HG02642 (cell line): ENCODE data around the gene CORT.
A peak's percentile ranks its signal among the peaks of the same experiment; 100 is the strongest.
"Not testable (repeated sequence)": the region's sequence is repeated elsewhere in the genome, so short reads cannot be mapped to it uniquely, and the experiment has no call there.

ENCODE experiments used
- ATAC-seq: cut with Tn5 transposase; IDR thresholded peaks from one replicate; pipeline ENCODE4 v1.9.1; 2021; ENCODE audit warnings: mild to moderate bottlenecking; ENCODE audit not compliant: unreplicated experiment, poor library complexity

Gene CORT

DNA sequence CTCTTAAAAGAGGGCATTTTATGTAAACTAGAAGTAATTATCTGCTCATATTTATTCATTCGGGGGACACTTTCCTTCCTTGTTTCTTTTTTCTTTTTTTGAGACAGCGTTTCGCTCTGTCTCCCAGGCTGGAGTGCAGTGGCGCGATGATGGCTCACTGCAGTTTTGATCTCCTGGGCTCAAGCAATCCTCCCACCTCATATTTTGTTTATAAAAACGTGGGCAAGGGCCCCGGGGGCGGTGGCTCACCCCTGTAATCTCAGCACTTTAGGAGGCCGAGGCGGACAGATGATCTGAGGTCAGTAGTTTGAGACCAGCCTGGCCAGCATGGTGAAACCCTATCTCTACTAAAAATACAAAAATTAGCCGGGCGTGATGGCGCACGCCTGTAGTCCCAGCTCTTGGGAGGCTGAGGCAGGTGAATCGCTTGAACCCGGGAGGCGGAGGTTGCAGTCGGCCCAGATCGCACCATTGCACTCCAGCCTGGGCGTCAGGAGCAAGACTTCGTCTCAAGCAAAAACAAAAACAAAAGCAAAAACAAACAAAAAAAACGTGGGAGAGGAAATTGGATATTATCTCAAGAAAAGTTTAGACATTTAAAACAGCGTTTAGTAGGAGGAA, 23.4 kb downstream of the CORT start:
- ATAC-seq, result no peak

DNA sequence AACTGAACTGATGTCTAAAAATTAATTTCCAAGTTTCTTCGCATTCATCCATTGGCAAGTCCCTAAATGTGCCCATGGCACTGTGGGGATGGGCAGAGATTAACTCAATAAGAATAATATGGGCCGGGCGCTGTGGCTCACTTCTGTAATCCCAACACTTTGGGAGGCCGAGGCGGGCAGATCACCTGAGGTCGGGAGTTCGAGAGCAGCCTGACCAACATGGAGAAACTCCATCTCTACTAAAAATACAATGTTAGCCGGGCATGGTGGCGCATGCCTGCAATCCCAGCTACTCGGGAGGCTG, 24.4 kb downstream of the CORT start:
- ATAC-seq, result not testable (repeated sequence)

DNA sequence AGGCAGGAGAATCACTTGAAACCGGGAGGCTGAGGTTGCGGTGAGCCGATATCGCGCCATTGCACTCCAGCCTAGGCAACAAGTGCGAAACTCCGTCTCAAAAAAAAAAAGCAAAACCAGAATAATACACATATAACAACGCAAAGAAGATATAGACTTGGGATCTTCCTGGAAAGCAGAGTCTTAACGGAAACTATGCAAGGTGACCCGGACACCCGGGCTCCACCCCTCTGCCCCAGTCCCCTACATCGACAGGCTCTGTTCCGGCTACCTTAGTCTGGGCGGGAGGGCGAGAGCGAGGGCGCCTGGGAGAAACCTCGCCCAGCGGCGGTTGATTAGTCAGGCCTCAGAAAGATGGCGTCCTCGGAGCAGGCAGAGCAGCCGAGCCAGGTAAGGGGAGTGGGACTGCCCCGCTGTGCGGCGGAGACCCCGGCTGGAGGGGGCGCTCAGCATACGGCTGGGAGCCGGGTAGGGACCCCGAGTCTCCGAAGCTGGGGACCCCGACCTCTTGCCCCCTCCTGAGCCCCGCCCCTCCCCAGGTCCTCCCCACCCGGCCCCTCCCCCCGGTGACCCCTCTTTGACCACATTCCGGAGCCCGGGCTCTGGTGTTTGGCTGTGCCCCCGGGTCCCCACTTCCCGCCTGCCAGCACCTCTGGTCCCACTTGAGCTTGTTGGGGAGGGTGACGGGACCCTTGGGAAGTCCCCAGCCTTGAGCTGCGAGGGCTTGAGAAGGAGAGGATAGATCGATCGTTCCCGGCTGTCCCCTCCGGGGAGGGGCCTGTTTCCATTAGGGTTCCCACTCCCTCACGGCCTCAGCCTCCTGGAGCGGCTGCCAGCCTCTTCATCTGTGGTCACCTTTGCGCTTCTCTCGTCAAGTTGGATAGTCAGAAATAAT, 25.0 kb downstream of the CORT start, which contains the start of gene PEX14:
TSS of gene PEX14 (plus strand) at position 338 of the 895 bp plus-strand sequence. CDS start at position 355, 17 bp downstream.
- ATAC-seq, result peak; percentile 79

DNA sequence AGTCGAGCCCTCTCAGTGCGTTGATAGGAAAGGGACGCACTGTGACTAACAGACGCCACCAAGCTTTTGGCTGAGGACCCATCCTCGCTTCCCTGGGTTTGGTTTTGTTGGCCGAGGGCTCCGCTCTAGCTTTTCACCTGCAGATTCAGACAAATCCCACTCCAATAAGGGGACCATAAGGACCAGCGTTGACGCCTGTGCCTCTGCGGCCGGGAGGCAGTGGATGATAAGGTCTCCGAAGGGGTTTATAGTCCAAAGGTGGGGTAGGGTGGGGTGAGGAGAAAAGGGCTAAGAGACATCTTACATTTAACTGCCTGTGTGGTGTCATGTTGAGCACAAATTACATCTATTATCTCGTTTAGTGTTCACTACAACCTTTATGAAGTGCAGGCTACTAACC, 25.7 kb downstream of the CORT start:
- ATAC-seq, result no peak

DNA sequence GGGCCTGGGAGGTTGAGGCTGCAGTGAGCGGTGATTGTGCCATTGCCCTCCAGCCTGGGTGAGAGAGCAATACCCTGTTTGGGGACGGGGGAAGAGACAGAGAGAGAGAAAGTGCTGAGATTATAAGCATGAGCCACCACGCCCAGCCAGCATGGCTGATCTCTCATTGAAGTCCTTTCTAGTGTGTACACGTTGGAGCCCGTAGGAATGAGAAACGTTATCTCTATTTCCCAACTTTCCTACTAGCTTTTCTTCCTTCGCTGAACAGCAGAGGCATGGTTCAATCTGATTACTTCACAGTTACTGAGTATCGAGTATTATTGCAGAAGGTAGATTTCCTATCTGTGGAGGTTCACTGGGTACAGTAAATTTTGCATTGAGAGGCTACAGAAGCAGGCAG, 29.5 kb downstream of the CORT start:
- ATAC-seq, result no peak

DNA sequence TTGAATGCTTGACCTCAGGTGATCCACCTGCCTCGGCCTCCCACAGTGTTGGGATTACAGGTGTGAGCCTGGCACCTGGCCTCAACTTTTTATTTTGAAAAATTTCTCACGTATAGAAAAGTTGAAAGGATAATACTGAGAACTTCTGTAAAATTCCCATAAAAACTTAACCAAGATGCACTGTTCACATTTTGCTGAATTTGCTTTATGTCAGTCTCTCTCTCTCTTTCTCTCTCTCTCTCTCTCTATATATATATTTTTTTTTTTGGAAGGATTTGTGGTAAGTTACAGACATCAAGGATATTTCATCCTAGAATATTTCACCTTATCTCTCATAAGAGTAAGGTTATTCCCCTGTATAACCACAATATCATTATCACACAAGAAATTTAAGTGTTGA, 30.8 kb downstream of the CORT start:
- ATAC-seq, result no peak

DNA sequence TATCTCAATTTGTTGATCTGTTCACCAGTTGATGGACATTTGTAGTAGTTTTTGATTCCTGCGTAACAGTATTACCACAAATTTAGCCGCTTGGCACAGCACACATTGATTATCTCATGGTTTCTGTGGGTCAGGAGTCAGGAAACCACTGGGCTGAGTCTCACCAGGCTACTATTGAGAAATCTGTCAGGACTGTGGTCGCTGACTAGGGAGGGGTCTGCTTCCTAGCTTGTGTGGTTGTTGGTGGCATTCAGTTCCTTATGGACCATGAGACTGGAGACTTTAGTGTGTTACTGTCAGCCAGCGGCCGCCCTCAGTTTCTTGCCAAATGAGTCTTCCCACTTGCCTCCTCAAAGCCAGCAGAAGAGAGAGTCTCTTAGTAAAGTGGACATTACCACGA, 34.7 kb downstream of the CORT start:
- ATAC-seq, result no peak

DNA sequence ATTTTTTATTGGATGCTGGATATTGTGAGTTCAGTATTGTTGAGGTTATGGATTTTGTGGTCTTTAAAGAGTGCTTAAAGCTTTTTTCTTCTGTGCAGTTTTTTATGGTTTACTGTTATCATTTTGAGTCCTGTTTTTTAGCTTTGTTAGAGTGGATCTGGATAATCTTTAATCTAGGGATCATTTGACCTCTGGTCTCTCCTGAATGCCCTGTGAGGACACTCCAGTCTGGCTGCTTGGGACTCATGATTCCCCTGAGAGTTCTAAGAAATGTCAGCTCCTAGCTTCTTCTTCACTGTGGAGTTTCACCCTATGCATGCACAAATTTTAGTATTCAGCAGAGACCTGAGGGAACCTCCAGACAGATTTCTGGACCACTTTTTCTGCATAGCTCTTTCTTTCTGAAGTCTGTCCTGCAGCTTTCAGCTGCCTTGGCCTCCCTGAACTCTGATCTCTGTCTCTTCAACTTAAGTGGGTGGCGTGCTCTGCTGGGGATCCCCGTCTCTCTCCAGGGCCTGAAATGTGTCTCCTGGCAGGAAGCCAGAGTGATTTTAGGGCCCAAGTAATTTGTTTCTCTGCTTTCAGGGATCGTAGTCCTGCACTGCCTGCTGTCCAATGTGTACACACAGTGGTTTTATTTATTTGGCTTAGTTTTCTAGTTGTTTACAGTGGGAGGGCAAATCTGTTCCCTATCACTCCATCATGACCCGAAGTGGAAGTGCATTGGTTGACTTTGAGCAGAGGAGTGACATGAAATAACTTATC, 39.6 kb downstream of the CORT start:
- no peak for ATAC-seq

DNA sequence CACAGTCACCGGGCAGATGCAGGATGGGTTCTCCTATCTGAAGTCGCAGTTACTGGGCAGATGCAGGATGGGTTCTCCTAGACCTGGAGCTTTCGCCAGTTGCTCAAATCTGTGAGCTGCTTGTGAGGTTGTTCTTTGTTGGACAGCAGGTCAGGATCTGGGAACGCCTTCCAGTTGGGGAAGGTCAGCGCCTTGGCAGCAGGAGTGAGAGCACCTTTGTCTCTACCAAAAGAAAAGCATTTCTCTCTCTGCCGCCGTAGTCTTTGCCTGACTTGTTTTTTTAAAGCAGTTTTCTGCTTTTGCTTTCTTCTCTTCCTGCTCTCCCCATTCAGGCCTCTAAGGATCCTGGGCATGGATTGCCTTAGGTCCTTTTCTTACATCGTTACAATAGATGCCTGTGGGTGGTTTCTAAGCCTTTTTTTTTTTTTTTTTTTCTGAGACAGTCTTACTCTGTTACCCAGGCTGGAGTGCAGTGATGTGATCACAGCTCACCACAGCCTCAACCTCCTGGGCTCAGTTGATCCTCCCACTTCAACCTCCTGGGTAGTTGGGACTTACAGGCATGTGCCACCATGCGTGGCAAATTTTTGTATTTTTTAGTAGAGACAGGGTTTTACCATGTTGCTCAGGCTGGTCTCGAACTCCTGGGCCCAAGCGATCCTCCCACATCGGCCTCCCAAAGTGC, 40.6 kb downstream of the CORT start:
- ATAC-seq, result no peak

DNA sequence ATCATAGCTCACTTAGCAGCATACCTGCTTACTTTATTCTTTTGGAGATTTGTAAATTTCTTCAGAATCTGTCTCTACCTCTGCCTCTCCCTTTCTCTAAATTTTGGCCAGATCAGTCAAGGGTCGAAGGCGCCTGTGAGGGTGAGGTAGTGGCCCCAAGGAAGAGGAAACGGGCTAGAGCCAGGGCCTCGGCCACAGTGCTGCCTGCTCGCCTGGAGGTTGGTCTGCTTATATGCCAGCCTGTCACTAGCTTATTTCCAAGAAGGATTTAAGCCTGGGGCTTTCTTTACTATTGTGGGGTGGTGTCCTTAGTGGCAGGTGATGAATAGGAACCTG, 44.6 kb downstream of the CORT start:
- ATAC-seq, result no peak

DNA sequence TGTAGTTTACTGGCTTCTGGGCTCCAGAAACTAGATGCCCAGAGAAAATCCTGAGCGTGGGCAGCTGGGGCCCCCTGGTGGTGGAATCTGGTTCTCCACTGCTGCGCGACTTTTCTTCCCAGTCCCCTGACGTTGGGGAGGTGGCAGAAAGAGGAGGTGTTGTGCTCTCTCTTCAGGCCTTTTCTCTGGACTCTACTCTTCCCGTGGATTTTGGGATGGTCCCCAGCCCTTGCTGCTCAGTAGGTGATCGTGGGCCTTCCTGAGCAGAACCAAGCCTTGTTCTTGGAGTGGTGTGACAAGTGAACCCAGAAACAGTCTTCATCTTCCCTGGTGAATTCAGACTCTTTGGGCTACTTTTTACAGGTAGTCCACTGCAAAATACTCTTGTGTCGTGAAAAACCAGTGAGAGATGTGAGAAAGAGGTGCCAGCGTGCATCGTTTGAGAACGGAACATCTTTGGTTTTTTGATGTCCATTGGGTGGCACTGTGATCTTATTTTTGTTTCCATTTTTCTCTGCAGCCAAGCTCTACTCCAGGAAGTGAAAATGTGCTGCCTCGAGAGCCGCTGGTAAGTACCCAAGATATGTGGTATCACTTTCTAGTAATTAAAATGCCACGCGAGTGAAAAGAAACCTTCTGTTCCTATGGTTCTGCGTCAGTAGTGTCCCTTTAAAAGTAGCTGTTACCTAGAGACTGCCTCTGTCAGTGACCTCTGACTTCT, 45.1 kb downstream of the CORT start:
- ATAC-seq, result peak; percentile 81

DNA sequence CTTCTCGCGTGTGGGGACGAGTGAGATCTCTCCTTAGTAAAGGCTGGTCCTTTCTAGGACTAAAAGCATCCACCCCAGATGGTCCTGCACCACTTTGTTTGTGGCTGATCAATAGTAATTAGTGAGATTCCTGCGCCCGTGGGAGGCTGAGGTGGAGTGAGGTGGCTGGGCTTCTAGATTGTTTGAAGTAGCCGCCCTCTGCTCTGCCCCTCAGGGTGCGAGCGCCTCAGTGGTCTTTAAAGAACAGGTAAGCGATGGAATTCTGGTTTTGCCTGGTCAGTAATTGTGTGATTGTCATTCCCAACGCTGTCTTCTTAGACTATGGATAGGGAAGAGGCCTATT, 45.6 kb downstream of the CORT start:
- ATAC-seq, result no peak

DNA sequence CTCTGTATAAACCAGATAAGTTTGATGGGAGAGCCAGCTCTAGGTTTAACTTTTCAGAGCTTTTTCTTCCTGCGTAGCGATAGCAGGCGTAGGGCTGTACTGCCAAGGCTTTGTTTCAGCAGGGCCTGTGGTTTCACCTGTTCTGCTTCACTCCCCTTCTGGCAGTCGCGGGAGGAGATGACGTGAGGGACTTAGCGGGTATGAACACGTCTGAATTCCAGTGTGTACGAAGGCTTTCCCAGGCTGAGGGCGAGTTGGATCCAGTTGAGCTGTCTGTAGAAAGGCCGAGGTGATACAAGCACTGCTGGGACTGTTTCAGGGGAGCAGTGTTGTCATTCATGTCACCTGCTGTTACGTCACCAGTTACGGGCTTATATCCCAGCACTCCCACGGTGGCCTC, 46.1 kb downstream of the CORT start:
- no peak for ATAC-seq

DNA sequence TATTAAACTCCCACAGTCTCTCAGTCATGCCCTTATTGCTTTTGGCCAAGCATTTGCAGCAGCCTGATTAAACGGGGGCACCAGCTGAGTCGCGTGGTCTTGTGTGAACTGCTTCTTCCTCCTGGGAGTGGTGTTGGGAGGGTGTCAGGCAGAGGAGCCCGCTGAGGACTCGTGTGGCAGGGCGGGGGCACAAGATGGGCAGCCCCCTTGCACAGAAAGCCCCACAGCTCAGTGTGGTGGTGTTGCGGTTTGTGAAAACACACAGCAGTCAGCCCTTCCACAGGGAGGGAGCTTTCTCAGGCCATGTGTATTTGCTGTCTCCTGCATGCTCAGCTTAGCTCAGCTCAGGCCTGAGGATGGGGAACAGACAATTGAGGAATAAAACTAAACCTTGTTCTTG, 47.3 kb downstream of the CORT start:
- ATAC-seq, result no peak

DNA sequence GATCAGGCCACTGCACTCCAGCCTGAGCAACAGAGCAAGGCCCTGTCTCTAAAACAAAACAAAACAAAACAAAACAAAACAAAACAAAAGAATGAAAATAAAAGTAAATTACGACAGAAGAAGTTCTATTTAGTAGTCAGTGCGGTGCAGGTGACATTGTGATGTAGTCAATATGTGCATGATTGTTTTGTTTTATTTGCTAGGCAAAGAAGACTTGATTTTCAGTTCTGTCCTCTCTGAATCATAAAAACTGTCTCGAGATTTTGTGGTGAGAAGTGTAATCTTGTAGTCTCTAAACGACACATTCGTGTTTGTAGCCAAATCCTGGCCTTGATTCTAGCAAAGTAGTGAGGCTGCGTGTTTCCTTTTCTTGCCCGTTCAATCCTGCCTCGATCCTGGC, 48.4 kb downstream of the CORT start:
- ATAC-seq, result no peak
